ENCODE data around the gene GOLM1.
"Not testable (repeated sequence)": the region's sequence is repeated elsewhere in the genome, so short reads cannot be mapped to it uniquely, and the experiment has no call there.

Gene GOLM1

GRCh38 chr9:86098824-86099700 lies at the start of gene GOLM1:
Gene GOLM1, minus strand, starts transcription at chr9:86099558. Its CDS starts 20,238 bp downstream, at chr9:86079320.
- no peak for DNase-seq

- DNase-seq = not testable (repeated sequence)
These were observed 47.3 kb upstream of the GOLM1 start for GRCh38 chr9:86146671-86147070.

- DNase-seq = not testable (repeated sequence)
These were observed 46.6 kb upstream of the GOLM1 start for GRCh38 chr9:86145960-86146359.

GRCh38 chr9:86142973-86143372 lies 43.6 kb upstream of the GOLM1 start:
- no peak for DNase-seq

GRCh38 chr9:86141843-86142242 lies 42.5 kb upstream of the GOLM1 start:
- no peak for DNase-seq

GRCh38 chr9:86135371-86135770 lies 36.0 kb upstream of the GOLM1 start:
- no peak for DNase-seq

GRCh38 chr9:86134361-86134760 lies 35.0 kb upstream of the GOLM1 start:
- no peak for DNase-seq

- DNase-seq = no peak
These were observed 29.0 kb upstream of the GOLM1 start for GRCh38 chr9:86128235-86128822.

- DNase-seq = no peak
These were observed 27.9 kb upstream of the GOLM1 start for GRCh38 chr9:86126998-86127972.

GRCh38 chr9:86122311-86122710 lies 23.0 kb upstream of the GOLM1 start:
- DNase-seq = no peak

- no peak for DNase-seq
These were observed 20.1 kb upstream of the GOLM1 start for GRCh38 chr9:86119457-86119856.

- no peak for DNase-seq
These were observed 17.1 kb upstream of the GOLM1 start for GRCh38 chr9:86116425-86116824.

GRCh38 chr9:86115886-86116285 lies 16.5 kb upstream of the GOLM1 start:
- DNase-seq = no peak

GRCh38 chr9:86112057-86112456 lies 12.7 kb upstream of the GOLM1 start:
- no peak for DNase-seq

GRCh38 chr9:86102626-86103025 lies 3.3 kb upstream of the GOLM1 start:
- DNase-seq = no peak

- DNase-seq = no peak
These were observed 475 bp upstream of the GOLM1 start for GRCh38 chr9:86099701-86100364.

GRCh38 chr9:86097510-86098224 lies 1.7 kb downstream of the GOLM1 start:
- DNase-seq = no peak

- DNase-seq = no peak
These were observed 3.0 kb downstream of the GOLM1 start for GRCh38 chr9:86096386-86096785.

GRCh38 chr9:86093788-86094555 lies 5.4 kb downstream of the GOLM1 start:
- DNase-seq = no peak

GRCh38 chr9:86091477-86091876 lies 7.9 kb downstream of the GOLM1 start:
- DNase-seq = no peak

GRCh38 chr9:86082870-86083269 lies 16.5 kb downstream of the GOLM1 start:
- no peak for DNase-seq
